Measurements from ENCODE around the gene MTARC2. TPM values are rescaled to one million over a fixed set of nuclear protein-coding genes. Genes with fewer than 3 reads are reported as not detected.

MTARC2 gene
- total and polyA plus RNA-seq, 2 experiments from 2014 or later: 36.4 to 54.5 TPM

DNA sequence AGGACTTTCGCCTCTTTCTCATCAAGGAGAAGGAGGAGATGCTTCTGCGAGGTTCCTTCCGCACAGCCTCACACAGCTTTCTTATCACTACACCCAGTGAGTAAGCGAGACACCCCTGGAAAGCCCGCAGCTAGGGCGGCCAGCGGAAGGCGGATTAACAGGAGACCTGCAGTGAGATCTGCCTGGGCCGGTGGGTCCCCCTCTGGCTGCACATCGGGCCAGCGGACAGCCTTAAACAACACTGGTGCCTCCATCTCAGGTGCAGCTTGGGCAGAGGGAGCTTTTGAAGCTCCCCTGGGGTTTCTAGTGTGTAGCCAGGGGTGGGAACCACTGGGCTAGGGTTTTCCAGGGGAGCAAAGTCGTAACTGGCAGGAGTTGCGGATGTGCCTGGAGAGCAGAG, 21.1 kb downstream of the MTARC2 start:
- H3K27ac ChIP-seq: peak overlapping the region; percentile 90
- H3K9me3 ChIP-seq (ENCODE audit: low read depth): no peaks in the 10 kb centered on the region
- no peak overlapping the region for H3K4me3 ChIP-seq
- peaks cover 25% of the 10 kb centered on the region for H3K4me1 ChIP-seq (ENCODE audit: low read depth)
- DNase-seq (ENCODE audit: low read depth in 1 of 2, low spot score in 1 of 2): no peak
- TF ChIP-seq, protein P1, sequence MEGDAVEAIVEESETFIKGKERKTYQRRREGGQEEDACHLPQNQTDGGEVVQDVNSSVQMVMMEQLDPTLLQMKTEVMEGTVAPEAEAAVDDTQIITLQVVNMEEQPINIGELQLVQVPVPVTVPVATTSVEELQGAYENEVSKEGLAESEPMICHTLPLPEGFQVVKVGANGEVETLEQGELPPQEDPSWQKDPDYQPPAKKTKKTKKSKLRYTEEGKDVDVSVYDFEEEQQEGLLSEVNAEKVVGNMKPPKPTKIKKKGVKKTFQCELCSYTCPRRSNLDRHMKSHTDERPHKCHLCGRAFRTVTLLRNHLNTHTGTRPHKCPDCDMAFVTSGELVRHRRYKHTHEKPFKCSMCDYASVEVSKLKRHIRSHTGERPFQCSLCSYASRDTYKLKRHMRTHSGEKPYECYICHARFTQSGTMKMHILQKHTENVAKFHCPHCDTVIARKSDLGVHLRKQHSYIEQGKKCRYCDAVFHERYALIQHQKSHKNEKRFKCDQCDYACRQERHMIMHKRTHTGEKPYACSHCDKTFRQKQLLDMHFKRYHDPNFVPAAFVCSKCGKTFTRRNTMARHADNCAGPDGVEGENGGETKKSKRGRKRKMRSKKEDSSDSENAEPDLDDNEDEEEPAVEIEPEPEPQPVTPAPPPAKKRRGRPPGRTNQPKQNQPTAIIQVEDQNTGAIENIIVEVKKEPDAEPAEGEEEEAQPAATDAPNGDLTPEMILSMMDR (IDR thresholded peaks at IDR 0.05; ENCODE audit: low read depth, low read length): no peak
- no peaks in the 10 kb centered on the region for H3K27me3 ChIP-seq
- peaks cover 12% of the 10 kb centered on the region for H3K36me3 ChIP-seq

DNA sequence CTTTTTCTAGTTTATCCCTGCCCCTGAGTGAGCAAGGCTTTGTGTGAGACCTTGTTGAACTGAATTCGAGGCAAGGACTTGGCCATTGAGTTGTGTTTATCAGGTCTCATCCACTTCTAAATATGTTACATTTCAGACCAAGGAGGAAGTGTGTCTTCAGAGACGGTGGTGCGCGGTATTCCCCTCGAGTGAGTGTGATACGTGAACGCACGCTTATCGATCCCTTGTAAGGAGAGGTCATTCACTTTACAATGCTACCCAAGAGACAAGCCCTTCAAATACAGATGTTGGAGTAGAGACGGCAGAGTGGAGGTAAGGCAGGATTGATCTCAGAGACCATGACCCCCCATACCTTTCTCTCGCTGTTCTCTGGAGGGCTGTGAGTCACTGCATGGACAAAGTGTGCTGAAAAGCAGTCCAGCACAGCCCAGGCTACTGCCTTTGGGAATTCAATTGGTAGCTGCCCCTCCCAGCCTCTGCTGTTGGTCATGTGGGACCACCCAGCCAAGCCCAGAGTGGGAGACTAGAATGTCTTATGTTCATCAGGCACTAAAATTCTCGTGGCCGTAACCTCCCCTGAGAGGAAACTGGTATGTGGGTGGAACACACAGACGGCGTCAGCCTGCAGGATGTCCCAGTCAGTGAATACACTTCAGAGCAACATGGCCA, 22.3 kb downstream of the MTARC2 start:
- TF ChIP-seq, protein P1 (IDR thresholded peaks at IDR 0.05; ENCODE audit: low read depth, low read length): no peak
- DNase-seq (ENCODE audit: low read depth in 1 of 2, low spot score in 1 of 2): no peak
- Histone ChIP-seq H3K4me1 (ENCODE audit: low read depth) (peaks cover 25% of the 10 kb centered on the region), H3K27me3 (no peaks in the 10 kb centered on the region), H3K36me3 (peaks cover 12% of the 10 kb centered on the region), H3K27ac (no peak overlapping the region), H3K4me3 (no peak overlapping the region), H3K9me3 (ENCODE audit: low read depth) (no peaks in the 10 kb centered on the region)

DNA sequence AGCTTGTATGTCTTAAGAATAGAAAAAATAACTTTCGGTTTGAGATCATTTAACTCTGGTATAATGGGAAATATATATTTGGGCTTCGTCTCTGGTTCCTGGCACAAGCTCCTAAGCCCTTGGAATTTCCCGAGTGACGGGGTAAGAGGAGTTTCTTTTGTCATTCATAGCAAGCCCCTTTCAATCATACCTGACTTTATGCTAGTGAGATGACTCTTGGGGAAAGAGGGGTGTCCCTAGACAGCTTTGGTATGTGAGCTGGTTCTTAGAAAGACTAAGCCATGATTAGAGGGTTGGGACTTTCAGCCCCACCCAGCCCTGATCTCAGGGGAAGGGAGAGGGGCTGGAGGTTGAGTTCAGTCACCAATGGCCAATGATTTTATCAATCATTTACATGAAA, 24.7 kb downstream of the MTARC2 start:
- Histone ChIP-seq H3K36me3 (peaks cover 12% of the 10 kb centered on the region), H3K4me1 (ENCODE audit: low read depth) (peaks cover 12% of the 10 kb centered on the region), H3K4me3 (no peak overlapping the region), H3K27ac (no peak overlapping the region), H3K27me3 (no peaks in the 10 kb centered on the region), H3K9me3 (ENCODE audit: low read depth) (no peaks in the 10 kb centered on the region)
- TF ChIP-seq, protein P1 (IDR thresholded peaks at IDR 0.05; ENCODE audit: low read depth, low read length): no peak
- DNase-seq (ENCODE audit: low read depth in 1 of 2, low spot score in 1 of 2): no peak

DNA sequence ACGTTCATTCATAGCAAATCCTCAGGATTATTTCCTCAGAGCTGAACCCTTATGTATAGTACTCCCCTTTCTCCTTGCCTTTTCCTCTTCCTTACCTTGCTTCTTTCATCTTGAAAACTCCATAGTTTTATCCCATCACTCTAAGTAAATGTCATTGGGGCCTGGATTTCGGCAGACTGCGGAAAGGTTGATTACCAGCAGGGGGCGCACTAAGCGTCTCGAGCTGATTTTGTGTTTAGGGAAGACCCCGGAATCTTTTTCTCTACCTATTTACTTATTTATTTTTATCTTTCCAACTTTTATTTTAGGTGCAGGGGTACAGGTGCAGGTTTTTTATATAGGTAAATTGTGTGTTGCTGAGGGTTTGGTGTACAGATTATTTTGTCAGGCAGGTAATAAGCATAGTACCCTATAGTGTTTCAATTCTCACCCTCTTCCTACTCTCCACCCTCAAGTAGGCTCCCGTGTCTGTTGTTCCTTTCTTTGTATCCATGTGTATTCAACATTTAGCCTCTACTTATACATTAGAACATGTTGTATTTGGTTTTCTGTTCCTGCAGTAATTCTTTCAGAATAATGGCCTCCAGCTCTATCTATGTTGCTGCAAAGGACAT, 27.2 kb downstream of the MTARC2 start:
- Histone ChIP-seq H3K4me1 (ENCODE audit: low read depth) (no peaks in the 10 kb centered on the region), H3K27me3 (no peaks in the 10 kb centered on the region)

DNA sequence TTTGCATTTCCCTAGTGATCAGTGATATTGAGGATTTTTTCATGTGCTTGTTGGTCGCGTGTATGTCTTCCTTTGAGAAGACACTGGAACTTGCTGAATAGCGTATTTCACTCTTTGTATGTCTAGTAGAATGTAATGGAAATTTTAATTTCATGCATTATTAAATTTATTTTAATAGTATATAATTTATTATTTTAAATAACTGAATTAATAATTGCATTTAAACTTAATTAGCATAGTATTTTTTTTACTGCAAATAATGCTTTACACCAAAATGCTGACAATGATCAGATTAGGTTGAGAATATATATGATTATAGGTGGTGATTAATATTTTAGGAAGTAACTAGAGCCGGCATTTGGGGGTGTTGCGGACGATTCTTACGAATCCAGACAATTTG, 28.1 kb downstream of the MTARC2 start:
- Histone ChIP-seq H3K36me3 (peaks cover 8% of the 10 kb centered on the region), H3K9me3 (ENCODE audit: low read depth) (no peaks in the 10 kb centered on the region), H3K4me1 (ENCODE audit: low read depth) (no peaks in the 10 kb centered on the region), H3K27me3 (no peaks in the 10 kb centered on the region), H3K4me3 (no peak overlapping the region), H3K27ac (no peak overlapping the region)
- TF ChIP-seq, protein P1 (IDR thresholded peaks at IDR 0.05; ENCODE audit: low read depth, low read length): no peak
- DNase-seq (ENCODE audit: low read depth in 1 of 2, low spot score in 1 of 2): no peak

More for the DNA sequence above, 27.2 kb downstream of the MTARC2 start:
- H3K27ac ChIP-seq: no peak overlapping the region
- no peak overlapping the region for H3K4me3 ChIP-seq
- DNase-seq (ENCODE audit: low read depth in 1 of 2, low spot score in 1 of 2): peak; percentile 37 to 57
- no peaks in the 10 kb centered on the region for H3K9me3 ChIP-seq (ENCODE audit: low read depth)
- peaks cover 9% of the 10 kb centered on the region for H3K36me3 ChIP-seq
- TF ChIP-seq, protein P1 (IDR thresholded peaks at IDR 0.05; ENCODE audit: low read depth, low read length): peak; percentile 81
